IMR-90 (cell line): Measurements from ENCODE around the gene TANGO6. TPM values are rescaled to one million over a fixed set of nuclear protein-coding genes. Genes with fewer than 3 reads are reported as not detected.

Experiments
- ATAC-seq: fragments of 200-7000 bp; cut with Tn5 transposase; 2 replicates; pipeline ENCODE4 v1.9.1; 2020; ENCODE audit warnings: low read depth, mild to moderate bottlenecking, moderate library complexity
- BruUV-seq: library from RNA; stranded (reverse); fragments of 400-500 nt; replicated peaks from 2 replicates; lab custom pipeline; 2021; lab: Mats Ljungman, UMichigan
- CTCF ChIA-PET: fragments of 300-600 bp; formaldehyde crosslinking; extraction: SDS; loops from one replicate; lab custom pipeline; 2021; ENCODE audit warnings: antibody characterized with exemption; lab: Yijun Ruan, JAX
- POLR2A ChIA-PET: fragments of 300-600 bp; sonication (Branson Sonifier 250); formaldehyde crosslinking; loops from one replicate; lab custom pipeline; 2022; ENCODE audit warnings: antibody characterized with exemption; ENCODE audit not compliant: unreplicated experiment; lab: Charles Lee
- DNase-seq: peaks from one replicate; pipeline ENCODE4 v3.0.0; 2013
- H2AFZ ChIP-seq: replicated peaks from 2 replicates; pipeline ENCODE3; 2013; ENCODE audit warnings: low read length, mild to moderate bottlenecking; ENCODE audit not compliant: poor library complexity
- H2AK5ac ChIP-seq: 2 replicates; pipeline ENCODE4 v1.6.1; 2013; ENCODE audit warnings: low read depth, low read length, inconsistent platforms
- H2AK9ac ChIP-seq: replicated peaks from 2 replicates; pipeline ENCODE3; 2013; ENCODE audit warnings: mild to moderate bottlenecking, low read depth, low read length, moderate library complexity; ENCODE audit not compliant: poor library complexity
- H2BK120ac ChIP-seq: 2 replicates; pipeline ENCODE4 v1.6.1; 2013; ENCODE audit warnings: low read depth, low read length, inconsistent platforms
- H2BK15ac ChIP-seq: 3 replicates; pipeline ENCODE4 v1.6.1; 2013; ENCODE audit warnings: low read depth, low read length, inconsistent platforms
- H2BK20ac ChIP-seq: 2 replicates; pipeline ENCODE4 v1.6.1; 2013; ENCODE audit warnings: low read depth, mild to moderate bottlenecking, inconsistent platforms, low read length, moderate library complexity
- H2BK5ac ChIP-seq: 2 replicates; pipeline ENCODE4 v1.6.1; 2013; ENCODE audit warnings: mild to moderate bottlenecking, low read depth, low read length, inconsistent platforms; ENCODE audit not compliant: poor library complexity, severe bottlenecking
- H3K14ac ChIP-seq: replicated peaks from 2 replicates; pipeline ENCODE4 v1.6.1; 2013; ENCODE audit warnings: low read depth, low read length, inconsistent platforms
- H3K18ac ChIP-seq: 2 replicates; pipeline ENCODE4 v1.6.1; 2013; ENCODE audit warnings: low read depth, low read length, control low read depth
- H3K23ac ChIP-seq: 2 replicates; pipeline ENCODE4 v1.6.1; 2013; ENCODE audit warnings: low read depth, low read length, inconsistent platforms
- H3K27ac ChIP-seq: 2 replicates; pipeline ENCODE4 v1.5.1; 2013; ENCODE audit warnings: mild to moderate bottlenecking, control low read depth, low read length; ENCODE audit not compliant: insufficient read depth
- H3K27me3 ChIP-seq: 2 replicates; pipeline ENCODE4 v1.6.1; 2013; ENCODE audit warnings: low read length; ENCODE audit not compliant: control insufficient read depth, insufficient read depth
- H3K36me3 ChIP-seq: 2 replicates; pipeline ENCODE4 v1.6.1; 2013; ENCODE audit warnings: low read length, mixed read lengths; ENCODE audit not compliant: control insufficient read depth, insufficient read depth
- H3K4ac ChIP-seq: 2 replicates; pipeline ENCODE4 v1.6.1; 2013; ENCODE audit warnings: low read depth, low read length, inconsistent platforms
- H3K4me1 ChIP-seq: 2 replicates; pipeline ENCODE4 v1.6.1; 2013; ENCODE audit warnings: low read length, mixed read lengths; ENCODE audit not compliant: control insufficient read depth, insufficient read depth
- H3K4me2 ChIP-seq: 2 replicates; pipeline ENCODE4 v1.6.1; 2013; ENCODE audit warnings: low read depth, mild to moderate bottlenecking, control low read depth, low read length, moderate library complexity
- H3K4me3 ChIP-seq: 2 replicates; pipeline ENCODE4 v1.5.1; 2013; ENCODE audit warnings: low read depth, mild to moderate bottlenecking, control low read depth, low read length, moderate library complexity; ENCODE audit not compliant: insufficient read depth
- H3K56ac ChIP-seq: 2 replicates; pipeline ENCODE4 v1.6.1; 2013; ENCODE audit warnings: low read length, inconsistent platforms; ENCODE audit not compliant: insufficient read depth; ENCODE audit errors: extremely low read depth
- H3K79me1 ChIP-seq, 2 experiments: 2 replicates each; pipeline ENCODE4 v1.6.1; 2013; ENCODE audit warnings: low read length in 2 of 2, inconsistent platforms in 1 of 2, low read depth in 1 of 2
- H3K9ac ChIP-seq: 2 replicates; pipeline ENCODE4 v1.6.1; 2013; ENCODE audit warnings: low read depth, low read length, control low read depth
- H3K9me1 ChIP-seq: 2 replicates; pipeline ENCODE4 v1.6.1; 2013; ENCODE audit warnings: low read length, inconsistent platforms; ENCODE audit not compliant: insufficient read depth
- H3K9me3 ChIP-seq: 2 replicates; pipeline ENCODE4 v1.6.1; 2013; ENCODE audit warnings: low read length; ENCODE audit not compliant: control insufficient read depth, insufficient read depth
- H4K20me1 ChIP-seq: 2 replicates; pipeline ENCODE4 v1.6.1; 2013; ENCODE audit warnings: low read length, inconsistent platforms; ENCODE audit not compliant: insufficient read depth
- H4K5ac ChIP-seq: 2 replicates; pipeline ENCODE4 v1.6.1; 2013; ENCODE audit warnings: mild to moderate bottlenecking, low read depth, low read length, control low read depth
- H4K8ac ChIP-seq, 2 experiments: 2 replicates each; pipeline ENCODE4 v1.6.1; 2013; ENCODE audit warnings: low read depth in 2 of 2, low read length in 2 of 2, control low read depth in 1 of 2, inconsistent platforms in 1 of 2
- H4K91ac ChIP-seq: 2 replicates; pipeline ENCODE4 v1.6.1; 2013; ENCODE audit warnings: low read depth, low read length, inconsistent platforms; ENCODE audit not compliant: insufficient read depth
- RFX5 ChIP-seq: IDR thresholded peaks from 2 replicates; pipeline ENCODE4 v1.8.0; 2012; ENCODE audit warnings: low read depth, mild to moderate bottlenecking, low read length, moderate library complexity
- WGBS, 2 experiments: methylation state at CpG; one replicate each; pipeline versions ENCODE4 v1.1.5 to v1.1.7; 2013; ENCODE audit warnings: missing lambda C conversion rate in 2 of 2; ENCODE audit not compliant: insufficient read length in 1 of 2; ENCODE audit errors: extremely low coverage in 2 of 2; 5-methylcytosine and 5-hydroxymethylcytosine counted together
- dilution Hi-C: fragments of 300-500 bp; cut with HindIII; formaldehyde crosslinking; loops from one replicate; pipeline ENCODE4 v1.14.3; 2018; ENCODE audit warnings: low sequenced_read_pairs; ENCODE audit not compliant: unreplicated experiment
- in situ Hi-C: fragments of 300-500 bp; cut with MboI; formaldehyde crosslinking; loops from 3 replicates; pipeline ENCODE4 v1.14.3; 2019; ENCODE audit warnings: low sequenced_read_pairs, inconsistent platforms, mixed read lengths
- intact Hi-C: fragments of 100-400 bp; cut with micrococcal nuclease; formaldehyde crosslinking; loops from 2 replicates; pipeline ENCODE4 v1.10.0; 2022
- polyA plus RNA-seq, 3 experiments: library from polyadenylated mRNA; depleted of rRNA; stranded (reverse); fragments of >200 nt; gene quantifications; 2 replicates each; pipeline ENCODE4 v1.2.3, GENCODE V29; 2012; ENCODE audit warnings: low replicate concordance in 1 of 3
- total RNA-seq: library from RNA; depleted of rRNA; stranded (reverse); fragments of >200 nt; gene quantifications from 2 replicates; pipeline ENCODE4 v1.2.3, GENCODE V29; 2012

The TANGO6 gene
- total and polyA plus RNA-seq, 2 of the 4 experiments (the other 2 are of a cell fraction) = 6.7 to 22.4 TPM

- H2BK5ac ChIP-seq = no peak overlapping the region
- H4K91ac ChIP-seq = no peak overlapping the region
- no peak overlapping the region for H2BK120ac ChIP-seq
- intact Hi-C loops (no loop called here), dilution Hi-C loops (no loop called here), in situ Hi-C loops (no loop called here)
- no peak overlapping the region for H2BK20ac ChIP-seq
- no peak overlapping the region for H3K56ac ChIP-seq
- no peak overlapping the region for H3K23ac ChIP-seq
- H3K27ac ChIP-seq = no peak overlapping the region
- no peak overlapping the region for H2BK15ac ChIP-seq
- H2AK9ac ChIP-seq = no peak overlapping the region
- no peak overlapping the region for H3K9ac ChIP-seq
- no peak overlapping the region for H3K14ac ChIP-seq
- no CpG with 5 or more reads among the region's 3 CpGs for WGBS, 2 experiments
- no peaks in the 10 kb centered on the region for H3K36me3 ChIP-seq
- H3K9me1 ChIP-seq = peaks cover 9% of the 10 kb centered on the region; the same call in 1 of the 2 replicates
- no peak overlapping the region for H4K5ac ChIP-seq
- ATAC-seq (no peak), DNase-seq (no peak)
- no TSS peak for BruUV-seq
- no peak overlapping the region for H3K4me3 ChIP-seq
- no peak for TF ChIP-seq RFX5
- ChIA-PET CTCF (no interaction called here), POLR2A (no interaction called here)
- peaks cover 5% of the 10 kb centered on the region for H3K4me1 ChIP-seq
- no peaks in the 10 kb centered on the region for H3K9me3 ChIP-seq
- H3K4me2 ChIP-seq = no peak overlapping the region
- no peak overlapping the region for H2AFZ ChIP-seq
- H3K18ac ChIP-seq = no peak overlapping the region
- H2AK5ac ChIP-seq = no peak overlapping the region
- no peaks in the 10 kb centered on the region for H3K27me3 ChIP-seq
- no peak overlapping the region for H3K4ac ChIP-seq
- no peaks in the 10 kb centered on the region; a peak in 2 of 4 replicates for H3K79me1 ChIP-seq
- H4K8ac ChIP-seq = no peak overlapping the region
- H4K20me1 ChIP-seq = no peaks in the 10 kb centered on the region
Observed at GRCh38 chr16:69071036-69071435, 227.7 kb downstream of the TANGO6 start.
